ENCODE results near the gene MINDY3. TPM values are rescaled to one million over a fixed set of nuclear protein-coding genes. Genes with fewer than 3 reads are reported as not detected.

The MINDY3 gene
- total RNA-seq, 1 donor, result 43.6 TPM

- no peak for TF ChIP-seq CTCF (IDR thresholded peaks at IDR 0.05; ENCODE audit: insufficient read depth, low read length)
- DNase-seq (ENCODE audit: low read depth), result no peak
Observed at GRCh38 chr10:15847481-15847880, 12.8 kb downstream of the MINDY3 start.

GRCh38 chr10:15844517-15844916 is 15.8 kb downstream of the MINDY3 start:
- no peak overlapping the region for H3K4me3 ChIP-seq (ENCODE audit: low read depth, low read length)
- no peak for DNase-seq (ENCODE audit: low read depth)
- TF ChIP-seq CTCF (IDR thresholded peaks at IDR 0.05; ENCODE audit: insufficient read depth, low read length), result no peak

More at GRCh38 chr10:15847481-15847880, 12.8 kb downstream of the MINDY3 start:
- no peak overlapping the region for H3K4me3 ChIP-seq (ENCODE audit: low read depth, low read length)

DNA sequence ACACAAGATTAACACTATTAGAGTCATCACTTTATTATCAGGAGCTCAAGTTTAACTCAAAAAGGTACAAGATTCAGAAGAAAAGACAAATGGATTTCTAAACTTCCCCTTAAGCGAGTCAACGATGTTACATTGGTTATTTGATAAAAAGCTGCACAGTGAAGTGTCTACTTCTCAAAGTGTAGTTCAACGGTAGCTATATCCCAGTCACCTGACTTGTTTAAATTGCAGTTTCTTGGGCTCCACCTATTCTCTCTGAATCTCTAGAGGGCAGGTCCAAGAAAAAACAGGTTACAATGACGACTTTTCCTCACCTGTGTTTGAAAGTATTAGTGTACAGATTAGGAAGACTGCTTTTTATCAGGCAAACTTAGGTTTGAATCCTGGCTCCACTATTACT is 16.6 kb downstream of the MINDY3 start:
- H3K4me3 ChIP-seq (ENCODE audit: low read depth, low read length), result no peak overlapping the region
- DNase-seq (ENCODE audit: low read depth), result no peak
- no peak for TF ChIP-seq CTCF (IDR thresholded peaks at IDR 0.05; ENCODE audit: insufficient read depth, low read length)

DNA sequence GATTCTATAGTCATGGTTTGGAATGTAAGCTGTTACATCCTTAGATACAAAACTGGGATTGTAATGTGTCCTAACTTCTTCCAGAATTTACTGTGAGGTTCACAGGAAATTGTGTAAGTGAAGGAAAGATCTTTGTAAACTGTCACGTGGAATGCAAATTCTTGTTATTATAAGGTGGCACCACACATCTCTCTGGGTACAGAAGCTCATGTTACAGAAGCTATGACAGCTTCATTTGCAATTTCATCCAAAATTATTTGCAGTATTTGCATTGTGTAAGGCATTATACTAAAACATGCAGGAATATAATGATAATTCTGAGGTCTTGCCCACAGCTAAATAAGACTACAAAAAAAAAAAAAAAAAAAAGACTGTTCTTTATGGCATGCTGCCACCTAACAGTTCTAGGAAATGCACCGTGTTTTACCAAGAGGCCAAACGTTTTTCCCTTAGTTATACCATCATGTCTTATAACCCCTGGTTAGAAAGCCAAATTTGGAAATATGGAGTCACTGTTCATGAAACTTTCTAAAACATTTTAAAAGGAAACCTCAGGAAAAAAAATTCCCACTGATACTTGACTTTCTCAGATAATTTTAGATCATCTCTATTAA is 17.6 kb downstream of the MINDY3 start:
- TF ChIP-seq CTCF (IDR thresholded peaks at IDR 0.05; ENCODE audit: insufficient read depth, low read length), result no peak
- no peak overlapping the region for H3K4me3 ChIP-seq (ENCODE audit: low read depth, low read length)
- DNase-seq (ENCODE audit: low read depth), result no peak

DNA sequence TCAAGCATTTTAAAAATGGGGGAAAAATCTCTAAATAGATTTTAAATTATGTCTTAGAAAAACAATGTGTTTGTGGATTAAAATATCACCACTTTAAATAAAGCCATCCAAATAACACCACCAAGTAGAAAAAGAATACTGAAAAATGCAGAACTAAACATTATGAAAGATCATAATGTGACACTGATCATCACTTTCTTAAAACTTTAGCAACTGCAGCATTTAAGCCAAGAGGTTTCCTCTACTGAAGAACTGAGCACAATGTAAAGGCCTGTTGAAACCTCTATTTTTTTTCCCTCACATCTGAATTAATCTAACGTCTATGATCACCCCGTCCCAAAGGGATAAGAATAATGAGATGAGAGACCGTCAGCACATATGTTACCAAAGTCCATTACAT is 18.6 kb downstream of the MINDY3 start:
- DNase-seq (ENCODE audit: low read depth), result no peak
- no peak overlapping the region for H3K4me3 ChIP-seq (ENCODE audit: low read depth, low read length)
- TF ChIP-seq CTCF (IDR thresholded peaks at IDR 0.05; ENCODE audit: insufficient read depth, low read length), result no peak

GRCh38 chr10:15836807-15837206 is 23.5 kb downstream of the MINDY3 start:
- H3K4me3 ChIP-seq (ENCODE audit: low read depth, low read length), result no peak overlapping the region
- TF ChIP-seq CTCF (IDR thresholded peaks at IDR 0.05; ENCODE audit: insufficient read depth, low read length), result no peak
- DNase-seq (ENCODE audit: low read depth), result no peak

- H3K4me3 ChIP-seq (ENCODE audit: low read depth, low read length), result no peak overlapping the region
- TF ChIP-seq CTCF (IDR thresholded peaks at IDR 0.05; ENCODE audit: insufficient read depth, low read length), result no peak
- DNase-seq (ENCODE audit: low read depth), result no peak
Observed at GRCh38 chr10:15829495-15829894, 30.8 kb downstream of the MINDY3 start.
